Measurements from ENCODE around the gene PTPRZ1. TPM values are rescaled to one million over a fixed set of nuclear protein-coding genes. Genes with fewer than 3 reads are reported as not detected.

Gene PTPRZ1
- total RNA-seq: 138 TPM

DNA sequence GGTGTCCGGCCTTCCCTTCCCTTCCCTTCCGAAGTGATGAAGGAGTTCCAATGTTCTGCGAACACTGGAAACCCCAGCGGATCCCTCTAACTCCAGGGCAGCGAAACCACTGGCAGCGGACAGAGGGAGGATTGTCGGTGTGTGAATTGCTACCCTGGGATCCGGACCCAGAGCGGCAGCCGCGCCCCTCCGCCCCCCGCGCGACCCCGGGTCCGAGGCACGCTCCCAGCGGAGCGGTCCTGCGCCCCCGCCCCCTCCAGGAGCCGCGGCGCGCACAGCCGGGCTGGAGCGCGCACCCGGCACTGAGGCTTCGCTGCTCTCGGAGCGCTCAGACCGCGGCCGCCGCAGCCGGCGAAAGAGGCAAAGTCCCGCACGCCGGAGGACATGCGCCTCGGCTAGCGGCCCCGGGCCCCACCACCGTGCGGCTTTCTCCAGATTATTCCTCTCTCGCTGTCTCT, at the start of gene PTPRZ1:
PTPRZ1 (plus strand) TSS at position 331 of the 458 bp plus-strand sequence. CDS start 339 bp downstream, outside the sequence.
- DNase-seq (ENCODE audit: low spot score in 2 of 2): peak; percentile 35 to 44
- FAIRE-seq: no peak

DNA sequence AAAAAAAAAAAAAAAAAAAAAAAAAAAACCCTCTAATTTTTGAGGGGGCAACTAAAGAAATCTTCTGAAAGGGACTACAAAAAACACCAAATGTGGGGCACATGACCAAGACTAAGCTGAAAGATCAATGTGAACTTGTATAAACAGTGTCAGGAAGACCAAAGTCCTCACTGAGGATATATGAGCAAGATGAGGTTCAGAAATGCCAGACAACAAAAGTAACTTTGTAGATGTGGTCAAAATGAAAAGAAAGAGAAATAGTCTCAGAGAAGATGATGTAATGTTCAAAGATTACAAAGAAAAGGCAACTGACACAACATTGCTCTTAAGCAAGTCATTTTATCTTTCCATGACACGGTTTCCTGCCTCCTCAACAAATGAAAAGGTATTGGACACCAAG, 48.7 kb upstream of the PTPRZ1 start:
- DNase-seq (ENCODE audit: low spot score in 2 of 2): no peak

DNA sequence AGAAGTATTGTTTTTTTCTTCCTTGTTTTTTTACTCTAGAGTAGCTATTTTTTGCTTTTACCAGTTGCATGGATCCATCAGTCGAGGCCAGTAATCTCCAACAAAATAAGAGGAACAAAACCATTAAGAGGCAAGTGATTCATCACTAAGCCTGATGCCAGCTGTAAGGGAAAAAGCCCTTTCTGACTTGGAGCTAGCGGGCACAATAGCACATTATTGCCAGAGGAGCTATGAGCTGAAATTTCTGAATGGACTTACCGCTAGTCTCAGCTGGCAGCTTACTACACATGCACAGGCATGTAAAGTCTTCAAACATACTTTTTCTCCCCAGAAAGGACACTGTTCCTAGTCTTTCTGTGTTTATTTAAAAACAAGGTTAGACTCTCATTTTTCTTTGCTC, 41.6 kb upstream of the PTPRZ1 start:
- peak; percentile 28 for FAIRE-seq
- peak in 1 of 2 donors; percentile 5 for DNase-seq (ENCODE audit: low spot score in 2 of 2)

More for the DNA sequence above, 48.7 kb upstream of the PTPRZ1 start:
- FAIRE-seq: no peak

DNA sequence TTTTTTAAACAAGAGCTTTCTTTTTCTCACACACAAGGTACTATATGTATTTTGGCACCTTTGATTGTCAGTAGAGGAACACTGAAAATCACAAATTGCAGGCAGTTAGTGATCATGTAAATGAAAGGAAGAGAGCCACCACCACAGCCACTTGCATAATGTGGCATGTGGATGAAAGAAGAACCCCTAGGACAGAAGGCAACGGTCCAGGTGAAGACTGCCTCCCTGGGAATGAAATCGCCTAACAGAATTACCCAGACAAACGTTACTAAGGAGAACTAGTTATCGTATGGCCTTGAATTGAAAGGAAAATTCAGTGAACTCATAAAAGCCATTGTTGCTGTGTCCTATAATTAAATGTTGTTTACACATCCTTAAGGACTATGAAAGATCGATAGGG, 41.2 kb upstream of the PTPRZ1 start:
- DNase-seq (ENCODE audit: low spot score in 2 of 2) (no peak), FAIRE-seq (no peak)

DNA sequence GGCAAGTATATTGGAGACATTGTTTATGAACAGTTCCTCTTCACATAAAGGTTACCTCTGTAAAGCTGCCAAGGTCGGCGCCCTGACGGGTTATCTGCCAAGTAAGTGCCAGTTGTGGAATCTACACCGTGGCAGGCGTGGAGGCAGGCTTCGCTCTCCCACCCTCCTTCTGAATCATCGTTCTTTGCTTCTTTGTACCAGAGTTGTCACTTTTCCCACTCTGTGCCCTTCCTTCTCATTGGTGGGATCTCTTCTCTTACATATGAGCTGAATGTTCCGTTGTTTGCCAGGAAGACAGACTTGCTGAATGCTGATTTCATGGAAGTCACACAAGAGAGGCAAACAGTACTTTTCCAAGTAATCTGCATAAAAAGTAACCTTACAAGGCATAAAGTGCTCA, 40.6 kb upstream of the PTPRZ1 start:
- no peak for DNase-seq (ENCODE audit: low spot score in 2 of 2)
- FAIRE-seq: no peak

DNA sequence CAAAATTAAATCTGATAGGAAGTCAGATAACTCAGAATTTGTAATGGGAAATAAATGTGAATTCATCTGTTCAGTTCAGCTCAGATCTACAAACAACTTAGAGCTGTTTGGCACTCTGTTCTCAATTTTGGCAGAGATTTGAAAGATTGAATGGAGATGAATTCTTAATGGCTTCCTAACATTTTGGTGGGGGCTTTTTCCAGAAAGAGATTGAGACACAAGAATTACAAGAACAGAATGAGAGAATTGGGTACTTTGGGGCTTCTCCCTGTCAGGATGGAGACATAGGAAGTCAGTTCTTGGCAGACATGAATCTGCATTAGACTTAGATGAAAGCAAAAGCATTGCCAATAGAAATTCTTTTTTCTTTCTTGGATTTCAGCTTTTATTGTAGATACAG, 39.0 kb upstream of the PTPRZ1 start:
- FAIRE-seq (no peak), DNase-seq (ENCODE audit: low spot score in 2 of 2) (no peak)

DNA sequence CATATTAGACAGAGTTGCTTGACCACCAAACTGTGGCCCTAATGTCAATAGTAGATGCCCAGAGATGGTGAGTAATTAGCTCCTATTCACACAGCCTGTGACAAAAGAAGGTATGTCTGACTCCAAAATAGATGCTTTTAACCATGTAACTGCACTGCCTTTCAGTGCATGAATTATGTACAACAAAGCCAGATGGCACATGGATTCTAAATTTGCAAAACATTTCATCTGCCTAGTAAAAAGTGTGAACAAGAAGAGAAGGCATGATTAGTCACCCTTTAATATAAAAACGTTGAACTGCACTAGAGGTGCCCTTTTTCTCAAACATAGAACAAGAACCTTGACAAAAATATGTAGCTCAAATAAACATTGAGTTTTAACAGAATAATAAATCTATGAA, 35.5 kb upstream of the PTPRZ1 start:
- no peak for FAIRE-seq
- no peak for DNase-seq (ENCODE audit: low spot score in 2 of 2)

DNA sequence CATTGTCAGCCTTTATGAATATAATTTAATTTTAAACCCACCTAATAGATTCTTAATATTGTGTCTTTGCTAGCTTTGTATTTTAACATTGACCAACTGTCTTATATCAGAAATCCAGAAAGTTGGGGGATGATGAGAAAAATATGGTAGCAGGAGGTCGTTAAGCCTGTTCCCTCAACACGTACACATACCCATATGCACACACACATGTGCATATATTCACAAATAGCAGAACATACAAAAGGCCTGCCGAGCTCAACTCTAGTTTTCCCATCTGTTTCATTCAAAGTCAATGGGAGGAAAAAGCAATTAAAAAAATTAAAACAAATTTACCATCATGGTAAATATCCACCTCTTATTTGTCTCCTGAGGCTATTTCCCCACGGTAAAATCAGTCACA, 25.9 kb upstream of the PTPRZ1 start:
- DNase-seq (ENCODE audit: low spot score in 2 of 2) (no peak), FAIRE-seq (no peak)

DNA sequence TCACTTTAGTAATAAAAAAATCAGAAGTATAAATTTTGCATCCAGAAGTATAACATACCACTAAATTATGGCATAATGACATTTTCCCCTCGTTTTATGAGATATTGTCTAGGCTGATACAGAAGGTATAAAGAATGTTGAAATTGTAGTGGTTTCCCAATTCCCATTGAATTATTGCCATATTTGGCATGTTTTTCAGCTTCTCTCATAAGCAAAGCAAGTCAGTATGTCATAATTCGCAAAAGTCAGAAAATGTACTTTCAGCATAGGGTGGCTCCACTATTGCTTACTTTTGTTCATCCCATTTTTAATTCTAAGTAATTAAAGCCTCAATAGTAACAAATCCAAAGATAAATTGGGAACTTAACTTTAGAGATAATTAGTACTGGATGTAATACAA, 19.7 kb upstream of the PTPRZ1 start:
- DNase-seq (ENCODE audit: low spot score in 2 of 2) (no peak), FAIRE-seq (no peak)

DNA sequence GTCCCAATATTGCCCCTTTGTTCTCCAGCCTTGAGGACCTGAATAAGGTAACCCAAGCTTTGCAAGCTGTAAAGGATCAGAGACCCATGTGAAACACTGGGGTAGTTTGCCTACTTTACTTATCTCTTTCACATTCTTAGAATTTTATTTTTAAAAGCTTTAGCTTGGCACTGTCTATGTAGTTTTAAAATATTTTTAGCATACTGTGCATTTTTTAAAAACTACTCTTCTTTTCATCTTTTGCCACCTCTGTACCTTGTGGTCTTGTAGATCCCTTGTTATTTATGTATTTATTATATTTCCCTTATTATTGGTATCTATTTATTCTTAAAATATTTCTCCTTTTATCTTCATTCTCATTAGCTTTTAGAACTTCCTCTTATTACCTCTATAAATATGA, 12.0 kb upstream of the PTPRZ1 start:
- FAIRE-seq (no peak), DNase-seq (ENCODE audit: low spot score in 2 of 2) (no peak)

DNA sequence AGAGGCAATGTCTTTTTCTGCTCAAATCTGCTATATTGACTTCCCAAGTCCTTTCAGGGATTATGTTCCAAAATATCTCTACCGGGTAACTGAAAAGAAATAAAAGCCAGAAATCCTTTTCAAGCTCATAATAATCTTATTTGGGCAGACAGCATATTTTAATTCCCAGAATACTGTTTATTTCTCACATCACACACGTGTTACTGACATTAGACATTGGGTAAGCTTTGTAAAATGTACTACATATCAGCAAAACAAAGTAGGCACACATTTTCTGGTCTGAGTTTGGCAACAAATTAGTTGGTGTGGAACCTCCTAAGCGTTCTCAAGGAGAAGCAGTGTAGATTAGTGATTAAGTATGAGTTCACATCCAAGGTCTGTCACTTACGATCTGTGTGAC, 10.4 kb upstream of the PTPRZ1 start:
- DNase-seq (ENCODE audit: low spot score in 2 of 2) (no peak), FAIRE-seq (no peak)

DNA sequence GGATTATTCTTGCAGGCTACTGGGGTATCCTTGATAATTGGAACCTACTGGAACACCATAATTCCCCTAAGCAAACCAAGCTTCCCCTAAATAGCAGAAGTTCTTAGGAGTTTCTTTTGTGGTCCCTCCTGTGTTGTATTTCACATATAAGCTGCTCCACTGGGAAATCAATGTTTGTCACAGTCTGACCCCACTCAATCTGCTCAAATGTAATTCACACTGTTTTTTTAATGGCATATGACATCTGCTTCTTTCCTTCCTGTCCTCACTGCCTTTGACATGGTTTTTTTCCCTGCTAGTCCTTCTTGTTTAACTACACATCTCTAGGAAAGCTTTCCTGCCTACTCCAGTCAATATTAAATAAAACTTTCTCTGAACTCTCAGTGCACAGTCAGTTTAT, 1.8 kb upstream of the PTPRZ1 start:
- DNase-seq (ENCODE audit: low spot score in 2 of 2): no peak
- no peak for FAIRE-seq

DNA sequence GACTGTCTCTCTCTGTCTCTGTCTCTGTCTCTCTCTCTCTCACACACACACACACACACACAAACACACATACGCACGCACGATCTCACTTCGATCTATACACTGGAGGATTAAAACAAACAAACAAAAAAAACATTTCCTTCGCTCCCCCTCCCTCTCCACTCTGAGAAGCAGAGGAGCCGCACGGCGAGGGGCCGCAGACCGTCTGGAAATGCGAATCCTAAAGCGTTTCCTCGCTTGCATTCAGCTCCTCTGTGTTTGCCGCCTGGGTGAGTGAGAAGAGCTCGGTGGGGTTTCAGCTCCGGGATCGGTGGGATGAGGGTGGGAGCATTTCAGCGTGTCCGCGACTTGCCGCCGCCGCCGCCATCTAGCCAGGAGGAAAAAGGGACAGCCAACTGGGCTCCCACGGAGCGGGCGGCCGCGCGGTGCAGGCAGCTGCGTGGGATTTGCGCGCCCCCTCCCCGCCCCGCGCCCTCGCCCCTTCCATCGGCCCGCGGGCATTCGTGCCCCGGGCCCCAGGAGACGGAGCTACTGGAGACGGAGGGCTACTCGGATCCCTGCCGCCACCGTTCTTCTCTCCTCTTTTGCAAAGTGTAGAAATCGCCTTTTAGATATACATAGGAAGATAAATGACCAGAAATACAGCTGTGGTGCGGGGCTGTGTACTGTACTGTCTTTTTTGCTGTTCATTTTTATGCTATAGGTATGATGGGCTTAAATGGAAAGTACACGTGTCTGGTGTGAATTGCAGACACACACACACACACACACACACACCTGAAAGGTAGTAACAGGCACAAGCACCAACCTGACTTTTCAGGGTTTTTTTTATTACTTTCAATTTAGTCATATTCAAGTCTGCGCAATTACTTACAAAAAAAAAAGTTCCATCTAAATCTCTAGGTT, 581 bp downstream of the PTPRZ1 start:
- FAIRE-seq: no peak
- peak; percentile 14 to 19 for DNase-seq (ENCODE audit: low spot score in 2 of 2)

DNA sequence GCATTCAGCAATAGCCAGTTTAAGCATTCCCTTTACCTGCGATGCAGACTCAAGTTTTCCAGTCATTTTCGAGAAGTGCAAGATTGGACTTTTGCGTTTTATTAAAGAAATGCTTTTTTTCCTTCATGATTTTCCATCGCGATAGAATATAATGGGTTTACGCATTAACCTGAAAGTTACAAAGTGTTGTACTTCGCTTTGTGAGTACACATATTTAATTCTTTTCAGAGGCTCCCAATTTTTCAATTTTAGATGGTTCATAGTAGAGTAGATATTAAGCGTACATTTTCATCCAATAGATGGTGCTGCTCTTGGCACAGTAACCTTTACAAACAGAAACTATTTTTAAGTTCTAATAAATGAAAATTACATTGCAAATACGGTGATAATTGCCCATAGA, 1.3 kb downstream of the PTPRZ1 start:
- no peak for FAIRE-seq
- no peak for DNase-seq (ENCODE audit: low spot score in 2 of 2)

DNA sequence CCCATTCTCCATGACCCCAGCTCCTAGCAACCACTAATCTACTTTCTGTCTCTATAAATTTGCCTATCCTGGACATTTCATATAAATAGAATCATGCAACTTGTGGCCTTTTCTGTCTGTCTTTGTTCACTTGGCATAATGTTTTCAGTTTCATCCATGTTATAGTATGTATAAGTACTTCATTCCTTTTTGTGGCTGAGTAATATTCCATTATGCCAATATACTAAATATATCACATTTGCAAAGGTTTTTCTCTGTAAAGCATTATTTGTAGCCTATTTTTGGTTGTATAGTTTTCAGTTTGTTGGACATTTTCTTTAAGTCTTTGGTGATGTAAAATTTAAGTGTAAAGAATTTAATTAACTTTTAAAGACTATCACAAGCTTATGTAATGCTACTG, 2.2 kb downstream of the PTPRZ1 start:
- FAIRE-seq (no peak), DNase-seq (ENCODE audit: low spot score in 2 of 2) (no peak)

DNA sequence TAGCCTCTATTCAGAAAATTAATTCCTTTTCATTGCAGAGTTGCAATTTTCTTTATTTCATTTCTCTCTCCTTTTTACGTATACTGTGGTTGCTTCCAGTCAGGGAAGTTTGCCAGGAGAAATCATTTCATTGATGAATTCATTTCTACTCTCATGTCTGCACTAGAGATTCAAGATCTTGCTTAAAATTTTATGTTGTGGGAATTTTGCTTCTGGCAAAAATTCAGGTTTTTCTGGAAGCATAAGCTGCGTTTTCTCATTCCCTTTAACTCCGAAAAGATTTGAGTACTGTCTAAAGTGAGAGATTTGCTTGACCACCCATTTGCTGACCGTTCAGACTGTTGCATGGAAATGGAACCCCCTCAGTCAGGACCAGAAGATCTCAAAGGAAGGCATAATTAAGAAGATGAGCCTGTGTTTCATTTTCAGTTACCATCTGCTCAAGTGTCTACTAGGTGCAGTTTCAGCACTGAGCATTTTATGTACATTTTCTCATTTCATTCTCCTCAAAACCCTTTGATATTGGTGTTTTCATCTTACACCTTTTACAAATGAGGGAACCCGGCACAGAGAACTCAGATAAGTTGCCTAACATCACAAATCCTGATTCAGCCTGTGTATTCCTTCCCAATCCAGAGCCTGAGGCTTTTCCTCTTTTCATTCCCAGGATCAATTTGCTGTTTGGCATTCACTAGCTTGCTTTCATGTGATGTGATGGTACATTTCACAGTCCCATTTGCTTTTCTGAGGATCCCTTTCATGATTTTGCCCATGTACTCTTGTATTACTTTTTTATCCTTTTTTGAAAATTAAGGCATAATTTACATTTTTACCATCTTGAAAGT, 3.9 kb downstream of the PTPRZ1 start:
- DNase-seq (ENCODE audit: low spot score in 2 of 2) (no peak), FAIRE-seq (no peak)

DNA sequence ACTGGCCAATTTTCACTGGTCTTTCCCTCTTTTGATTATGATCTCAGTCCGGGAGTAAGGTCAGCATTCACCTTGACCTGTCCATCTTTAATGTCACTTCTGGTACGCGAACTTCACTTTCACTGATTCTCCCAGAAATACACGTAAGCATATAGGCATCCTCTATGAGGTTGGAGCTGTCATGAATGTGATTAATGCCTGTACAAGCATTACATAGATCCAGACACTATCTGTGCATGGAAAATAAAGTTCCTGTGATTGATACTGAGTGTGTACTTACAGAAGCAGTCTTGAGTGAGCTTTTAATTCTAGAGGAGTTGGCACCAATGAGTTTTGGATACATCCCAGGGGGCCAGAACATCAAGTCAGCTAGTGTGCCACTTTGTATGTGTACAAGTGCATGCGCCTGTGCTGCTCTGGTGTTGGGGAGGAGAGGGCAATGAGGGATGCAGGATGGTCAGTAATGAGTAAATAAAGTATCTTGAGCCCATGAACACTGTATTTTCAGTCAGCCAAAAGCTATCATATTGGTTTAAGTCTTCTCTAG, 6.0 kb downstream of the PTPRZ1 start:
- FAIRE-seq (no peak), DNase-seq (ENCODE audit: low spot score in 2 of 2) (no peak)

DNA sequence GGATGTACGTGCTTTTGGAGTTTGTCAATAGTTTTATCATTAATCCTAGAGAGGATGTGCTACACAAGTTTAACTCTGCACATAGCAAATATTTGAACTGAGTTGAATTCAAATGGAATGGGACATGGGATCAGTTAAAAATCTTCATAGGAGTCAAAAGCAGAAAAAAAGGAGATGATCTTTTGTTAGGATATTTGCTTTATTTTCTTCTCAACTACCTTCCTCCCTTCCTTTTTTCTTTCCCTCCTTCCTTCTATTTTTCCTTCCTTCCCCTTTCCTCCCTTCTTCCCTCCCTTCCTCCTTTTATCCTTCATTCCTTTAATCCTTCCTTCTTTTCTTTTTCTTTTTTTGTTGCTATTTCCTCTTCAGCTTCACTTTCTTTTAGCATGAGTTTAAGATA, 6.6 kb downstream of the PTPRZ1 start:
- FAIRE-seq: no peak
- DNase-seq (ENCODE audit: low spot score in 2 of 2): no peak

DNA sequence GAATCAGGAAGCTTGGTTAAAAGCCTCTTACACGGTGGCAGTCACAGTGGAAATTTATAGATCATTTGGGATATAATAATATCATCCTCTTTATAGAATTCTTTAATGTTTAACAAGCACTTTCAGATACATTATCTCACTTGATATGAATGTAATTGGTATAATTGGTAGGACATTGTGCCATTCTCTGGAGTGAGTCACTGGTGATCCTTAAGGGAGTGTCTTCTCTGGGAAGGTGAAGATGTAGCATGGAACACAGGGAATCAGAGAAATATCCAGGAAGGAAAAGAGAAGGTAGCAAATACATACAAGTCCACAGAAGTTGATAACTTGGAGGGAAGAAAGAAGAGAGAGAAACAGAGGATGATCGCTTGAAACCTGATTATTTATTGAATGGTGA, 9.8 kb downstream of the PTPRZ1 start:
- DNase-seq (ENCODE audit: low spot score in 2 of 2) (no peak), FAIRE-seq (no peak)

DNA sequence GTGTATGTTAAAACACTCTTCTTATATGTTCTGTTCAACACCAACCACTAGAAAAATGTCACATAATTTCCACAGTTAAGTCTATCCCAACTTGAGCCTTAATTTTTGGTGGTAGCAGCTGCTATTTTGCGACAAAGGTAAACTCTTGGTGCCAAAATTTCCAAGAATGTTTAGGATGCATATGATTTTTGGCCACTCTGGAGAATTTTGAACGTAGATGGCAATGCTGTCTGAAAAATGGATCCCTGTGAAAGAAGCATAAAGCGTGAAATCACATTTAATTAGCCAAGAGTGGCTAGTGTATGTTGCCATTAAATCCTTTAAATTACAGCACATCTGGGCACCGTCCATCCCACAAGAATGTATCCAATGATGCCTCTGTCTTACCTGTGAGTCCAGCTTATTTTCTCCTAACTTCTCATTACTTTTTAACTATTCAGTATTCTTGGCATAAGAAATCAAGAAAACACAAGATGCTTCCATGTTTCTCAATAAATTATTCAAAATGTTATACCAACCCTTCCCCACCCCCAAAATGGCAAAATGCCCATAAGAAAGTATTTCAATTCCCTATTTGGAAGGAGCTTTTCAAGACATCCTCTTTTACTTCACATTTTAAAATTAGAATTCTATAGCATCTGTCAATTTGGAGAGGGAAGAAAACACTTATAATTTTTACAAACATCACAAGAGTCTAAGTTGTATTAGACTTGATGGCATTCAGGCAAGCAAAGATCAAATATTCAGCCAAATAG, 12.4 kb downstream of the PTPRZ1 start:
- DNase-seq (ENCODE audit: low spot score in 2 of 2) (no peak), FAIRE-seq (no peak)

Data from frontal cortex (tissue), 4 donors.